Right ventricle myocardium superior (tissue), 1 donor: ENCODE results near the gene CTBP2. TPM values are rescaled to one million over a fixed set of nuclear protein-coding genes. Genes with fewer than 3 reads are reported as not detected.
A peak's percentile ranks its signal among the peaks of the same experiment; 100 is the strongest.

Experiments used
- ATAC-seq: fragments of 200-7000 bp; cut with Tn5 transposase; one replicate; pipeline ENCODE4 v1.9.1; 2020; ENCODE audit warnings: mild to moderate bottlenecking; ENCODE audit not compliant: poor library complexity
- DNase-seq: peaks from one replicate; pipeline ENCODE4 v3.0.0-alpha.2; 2020
- intact Hi-C: fragments of 100-400 bp; cut with DNase I; formaldehyde crosslinking; loops from one replicate; pipeline ENCODE4 v1.11.2; 2022
- total RNA-seq: library from RNA; stranded (reverse); fragmentation: NEBNext Ultra II Directional; extraction: Animal tissue kit (Norgen Biotek cat#: 25700); gene quantifications from one replicate; pipeline ENCODE4 v1.2.1, GENCODE V29; 2021
- donor health status: DM: no; HTN: yes; CAD: no; lungs with severe emphysema.

Gene CTBP2
- total RNA-seq, 1 donor from 2014 or later = 29.4 TPM

- intact Hi-C loops = loop anchor here (10.0 kb wide), 1 partner anchor 172 kb away; no protein-coding TSS in a partner anchor
- DNase-seq = no peak
- no peak for ATAC-seq
Measured at GRCh38 chr10:125162120-125162931, 2.0 kb upstream of the CTBP2 start.

- no peak for DNase-seq
- ATAC-seq = peak; percentile 9
- intact Hi-C loops = loop anchor here (10.0 kb wide), 1 partner anchor 173 kb away; no protein-coding TSS in a partner anchor
Measured at GRCh38 chr10:125161707-125162119, 1.4 kb upstream of the CTBP2 start.

- intact Hi-C loops = loop anchor here (10.0 kb wide), 1 partner anchor 174 kb away; no protein-coding TSS in a partner anchor
- peak; percentile 85 for DNase-seq
- peak; percentile 78 for ATAC-seq
Measured at GRCh38 chr10:125160856-125161706, 718 bp upstream of the CTBP2 start.

GRCh38 chr10:125159486-125159931 is 854 bp downstream of the CTBP2 start:
- intact Hi-C loops = loop anchor here (5.0 kb wide), 1 partner anchor 97 kb away; no protein-coding TSS in a partner anchor
- DNase-seq = peak; percentile 59
- ATAC-seq = no peak

GRCh38 chr10:125158601-125159485 is 1.5 kb downstream of the CTBP2 start:
- DNase-seq = peak; percentile 81
- intact Hi-C loops = loop anchor here (5.0 kb wide), 1 partner anchor 97 kb away; no protein-coding TSS in a partner anchor
- ATAC-seq = peak; percentile 46

GRCh38 chr10:125158275-125158600 is 2.1 kb downstream of the CTBP2 start:
- ATAC-seq = no peak
- intact Hi-C loops = loop anchor here (5.0 kb wide), 1 partner anchor 96 kb away; no protein-coding TSS in a partner anchor

GRCh38 chr10:125157505-125157904 is 2.9 kb downstream of the CTBP2 start:
- ATAC-seq = no peak
- no peak for DNase-seq
- intact Hi-C loops = loop anchor here (5.0 kb wide), 1 partner anchor 95 kb away; no protein-coding TSS in a partner anchor

More at GRCh38 chr10:125158275-125158600, 2.1 kb downstream of the CTBP2 start:
- DNase-seq = no peak

- no peak for ATAC-seq
Measured at GRCh38 chr10:125156739-125157480, 3.5 kb downstream of the CTBP2 start.

GRCh38 chr10:125156196-125156595 is 4.2 kb downstream of the CTBP2 start:
- ATAC-seq = no peak
- intact Hi-C loops = loop anchor here (5.0 kb wide), 1 partner anchor 94 kb away; no protein-coding TSS in a partner anchor
- no peak for DNase-seq

More at GRCh38 chr10:125156739-125157480, 3.5 kb downstream of the CTBP2 start:
- intact Hi-C loops = loop anchor here (5.0 kb wide), 1 partner anchor 95 kb away; no protein-coding TSS in a partner anchor
- no peak for DNase-seq

- ATAC-seq (no peak), DNase-seq (no peak)
- intact Hi-C loops = loop anchor here (5.0 kb wide), 1 partner anchor 93 kb away; no protein-coding TSS in a partner anchor
Measured at GRCh38 chr10:125155101-125155500, 5.3 kb downstream of the CTBP2 start.

GRCh38 chr10:125154529-125154928 is 5.8 kb downstream of the CTBP2 start:
- intact Hi-C loops = no loop called here
- ATAC-seq (no peak), DNase-seq (no peak)

- intact Hi-C loops = no loop called here
- DNase-seq = no peak
- ATAC-seq = peak; percentile 44
Measured at GRCh38 chr10:125153703-125154490, 6.5 kb downstream of the CTBP2 start.

GRCh38 chr10:125152450-125153368 is 7.7 kb downstream of the CTBP2 start:
- ATAC-seq (peak; percentile 78), DNase-seq (peak; percentile 82)
- intact Hi-C loops = no loop called here

- ATAC-seq = no peak
- DNase-seq = peak; percentile 67
- intact Hi-C loops = no loop called here
Measured at GRCh38 chr10:125151553-125152449, 8.6 kb downstream of the CTBP2 start.

GRCh38 chr10:125151170-125151552 is 9.2 kb downstream of the CTBP2 start:
- no peak for ATAC-seq
- DNase-seq = no peak
- intact Hi-C loops = no loop called here
